ENCODE data around the gene IGF2R.

IGF2R gene

DNA sequence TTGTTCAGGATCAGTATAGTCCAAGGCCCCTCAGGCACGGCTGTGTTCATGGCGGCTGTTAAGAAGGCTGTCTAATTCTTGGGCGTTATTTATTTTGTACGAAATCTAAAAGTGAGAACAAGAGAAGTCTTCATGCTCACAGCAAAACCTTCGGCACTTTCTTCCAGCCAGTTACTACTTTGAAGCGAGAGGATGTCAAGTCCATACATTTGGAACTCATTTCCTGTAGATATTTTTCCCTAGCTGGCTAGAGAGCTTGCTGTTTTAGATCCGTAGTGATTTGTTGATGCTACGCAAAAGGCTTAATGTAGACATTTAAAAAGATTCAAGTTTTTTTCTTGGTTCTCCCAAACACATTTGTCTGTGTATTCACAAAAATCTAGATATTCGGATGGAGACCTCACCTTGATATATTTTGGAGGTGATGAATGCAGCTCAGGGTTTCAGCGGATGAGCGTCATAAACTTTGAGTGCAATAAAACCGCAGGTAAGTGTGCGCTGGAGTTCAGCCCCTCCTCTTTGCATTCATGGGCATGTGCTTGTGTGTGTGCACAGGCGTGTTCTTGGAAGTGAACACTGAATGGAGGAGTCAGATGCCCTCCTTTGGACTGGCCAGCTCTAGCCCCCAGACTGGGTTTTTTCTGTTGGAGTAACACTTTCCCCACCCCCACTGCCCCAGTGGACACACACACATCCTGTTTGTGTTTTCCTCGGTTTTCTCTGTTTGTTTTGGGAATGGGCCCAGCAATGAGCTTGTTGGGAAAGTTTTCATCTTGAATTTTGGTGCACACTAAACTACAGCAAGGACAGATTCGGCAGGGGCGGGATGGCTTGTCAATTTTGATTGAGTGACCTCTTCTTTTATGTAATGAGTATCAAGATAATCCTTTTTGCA, 65.4 kb downstream of the IGF2R start:
- no peak for TF ChIP-seq EZH2 (IDR thresholded peaks at IDR 0.05; ENCODE audit: borderline replicate concordance, low read depth, low read length, severe bottlenecking)
- TF ChIP-seq, protein P1, sequence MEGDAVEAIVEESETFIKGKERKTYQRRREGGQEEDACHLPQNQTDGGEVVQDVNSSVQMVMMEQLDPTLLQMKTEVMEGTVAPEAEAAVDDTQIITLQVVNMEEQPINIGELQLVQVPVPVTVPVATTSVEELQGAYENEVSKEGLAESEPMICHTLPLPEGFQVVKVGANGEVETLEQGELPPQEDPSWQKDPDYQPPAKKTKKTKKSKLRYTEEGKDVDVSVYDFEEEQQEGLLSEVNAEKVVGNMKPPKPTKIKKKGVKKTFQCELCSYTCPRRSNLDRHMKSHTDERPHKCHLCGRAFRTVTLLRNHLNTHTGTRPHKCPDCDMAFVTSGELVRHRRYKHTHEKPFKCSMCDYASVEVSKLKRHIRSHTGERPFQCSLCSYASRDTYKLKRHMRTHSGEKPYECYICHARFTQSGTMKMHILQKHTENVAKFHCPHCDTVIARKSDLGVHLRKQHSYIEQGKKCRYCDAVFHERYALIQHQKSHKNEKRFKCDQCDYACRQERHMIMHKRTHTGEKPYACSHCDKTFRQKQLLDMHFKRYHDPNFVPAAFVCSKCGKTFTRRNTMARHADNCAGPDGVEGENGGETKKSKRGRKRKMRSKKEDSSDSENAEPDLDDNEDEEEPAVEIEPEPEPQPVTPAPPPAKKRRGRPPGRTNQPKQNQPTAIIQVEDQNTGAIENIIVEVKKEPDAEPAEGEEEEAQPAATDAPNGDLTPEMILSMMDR (IDR thresholded peaks at IDR 0.05; ENCODE audit: borderline replicate concordance, extremely low read depth, low read length, poor library complexity, severe bottlenecking): no peak
- Histone ChIP-seq H3K4me3 (ENCODE audit: low read depth in 1 of 2, low read length in 2 of 2) (no peak overlapping the region), H3K36me3 (ENCODE audit: insufficient read depth, low read length) (peaks cover 87% of the 10 kb centered on the region), H2AFZ (ENCODE audit: low read depth, low read length) (no peak overlapping the region), H4K20me1 (ENCODE audit: insufficient read depth, low read length) (peaks cover 20% of the 10 kb centered on the region), H3K27me3 (ENCODE audit: insufficient read depth, low read length, poor library complexity) (no peaks in the 10 kb centered on the region), H3K9me3 (ENCODE audit: insufficient read depth, low read length, severe bottlenecking) (no peaks in the 10 kb centered on the region), H3K4me1 (ENCODE audit: insufficient read depth, low read length) (peaks cover 22% of the 10 kb centered on the region), H3K79me2 (ENCODE audit: insufficient read depth, low read length) (peaks cover 49% of the 10 kb centered on the region), H3K4me2 (ENCODE audit: insufficient read depth, low read length) (no peak overlapping the region), H3K9ac (ENCODE audit: low read depth, low read length) (no peak overlapping the region), H3K27ac (ENCODE audit: low read length) (no peak overlapping the region; the same call in 1 of the 2 replicates)
- no peak for ATAC-seq (ENCODE audit: insufficient read depth, low read depth)
- DNase-seq: no peak

DNA sequence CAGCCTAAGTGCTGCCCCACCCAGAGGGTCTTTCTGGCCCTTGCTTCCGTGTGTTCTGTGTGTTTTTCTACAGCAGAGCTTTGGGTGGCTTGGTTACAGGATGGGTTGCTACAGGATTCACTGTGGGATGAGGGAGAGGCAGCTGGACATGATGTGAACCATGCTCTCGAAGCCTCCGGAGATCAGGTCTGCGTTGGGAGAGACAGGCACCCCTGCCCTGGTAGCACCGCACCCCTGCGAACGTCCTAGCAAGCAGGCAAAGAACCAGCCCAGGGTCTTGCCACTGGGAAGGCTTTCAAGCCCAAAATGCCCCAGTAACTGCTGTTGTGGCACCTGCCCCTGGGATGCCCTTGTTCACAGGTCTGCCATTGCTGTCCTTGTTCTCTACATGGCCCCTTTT, 66.4 kb downstream of the IGF2R start:
- H3K9ac ChIP-seq (ENCODE audit: low read depth, low read length): no peak overlapping the region
- H3K27ac ChIP-seq (ENCODE audit: low read length): peak overlapping the region; percentile 3; the same call in 1 of the 2 replicates
- peaks cover 13% of the 10 kb centered on the region for H3K4me1 ChIP-seq (ENCODE audit: insufficient read depth, low read length)
- peaks cover 91% of the 10 kb centered on the region for H3K36me3 ChIP-seq (ENCODE audit: insufficient read depth, low read length)
- H3K4me2 ChIP-seq (ENCODE audit: insufficient read depth, low read length): no peak overlapping the region
- TF ChIP-seq, protein P1 (IDR thresholded peaks at IDR 0.05; ENCODE audit: borderline replicate concordance, extremely low read depth, low read length, poor library complexity, severe bottlenecking): no peak
- no peak for TF ChIP-seq EZH2 (IDR thresholded peaks at IDR 0.05; ENCODE audit: borderline replicate concordance, low read depth, low read length, severe bottlenecking)
- no peaks in the 10 kb centered on the region for H3K27me3 ChIP-seq (ENCODE audit: insufficient read depth, low read length, poor library complexity)
- no peak overlapping the region for H3K4me3 ChIP-seq (ENCODE audit: low read depth in 1 of 2, low read length in 2 of 2)
- DNase-seq: no peak
- H4K20me1 ChIP-seq (ENCODE audit: insufficient read depth, low read length): peaks cover 20% of the 10 kb centered on the region
- no peak overlapping the region for H2AFZ ChIP-seq (ENCODE audit: low read depth, low read length)
- no peaks in the 10 kb centered on the region for H3K9me3 ChIP-seq (ENCODE audit: insufficient read depth, low read length, severe bottlenecking)
- H3K79me2 ChIP-seq (ENCODE audit: insufficient read depth, low read length): peaks cover 48% of the 10 kb centered on the region
- ATAC-seq (ENCODE audit: insufficient read depth, low read depth): no peak

DNA sequence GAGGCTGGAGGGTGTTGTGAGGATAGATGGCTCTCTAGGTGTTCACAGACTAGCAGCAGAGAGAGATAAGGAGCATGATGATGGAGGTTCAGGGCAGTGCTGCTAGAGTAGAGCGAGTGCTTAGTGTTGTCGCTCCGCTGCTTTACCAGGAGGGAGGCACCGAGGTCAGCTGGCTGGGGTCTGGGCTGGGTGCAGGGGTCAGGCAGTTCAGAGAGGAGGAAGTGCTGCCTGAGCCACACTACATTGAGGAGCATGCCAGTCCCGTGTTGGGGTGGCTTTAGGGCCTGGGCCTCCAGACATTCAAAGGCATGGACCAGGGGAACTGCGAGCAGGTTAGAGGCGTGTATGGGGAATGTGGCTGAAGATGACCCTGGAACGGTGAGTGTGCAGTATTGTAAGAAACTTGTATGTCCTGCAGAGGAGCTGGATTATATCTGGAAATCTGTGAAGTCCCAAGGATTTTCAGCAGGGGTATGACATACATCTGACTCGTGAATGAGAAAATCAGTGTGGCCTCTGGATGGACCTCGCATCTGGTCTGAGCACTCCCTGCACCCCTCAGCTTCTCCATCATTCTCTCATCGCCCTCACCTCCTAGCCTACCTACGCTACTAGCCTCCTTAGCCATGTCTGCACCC, 66.9 kb downstream of the IGF2R start:
- TF ChIP-seq, protein P1 (IDR thresholded peaks at IDR 0.05; ENCODE audit: borderline replicate concordance, extremely low read depth, low read length, poor library complexity, severe bottlenecking): no peak
- TF ChIP-seq EZH2 (IDR thresholded peaks at IDR 0.05; ENCODE audit: borderline replicate concordance, low read depth, low read length, severe bottlenecking): no peak
- H3K27me3 ChIP-seq (ENCODE audit: insufficient read depth, low read length, poor library complexity): no peaks in the 10 kb centered on the region
- no peak overlapping the region for H2AFZ ChIP-seq (ENCODE audit: low read depth, low read length)
- H4K20me1 ChIP-seq (ENCODE audit: insufficient read depth, low read length): peaks cover 20% of the 10 kb centered on the region
- H3K4me1 ChIP-seq (ENCODE audit: insufficient read depth, low read length): peaks cover 7% of the 10 kb centered on the region
- no peak overlapping the region for H3K9ac ChIP-seq (ENCODE audit: low read depth, low read length)
- H3K9me3 ChIP-seq (ENCODE audit: insufficient read depth, low read length, severe bottlenecking): no peaks in the 10 kb centered on the region
- no peak for ATAC-seq (ENCODE audit: insufficient read depth, low read depth)
- peak overlapping the region; percentile 3; the same call in 1 of the 2 replicates for H3K27ac ChIP-seq (ENCODE audit: low read length)
- peaks cover 44% of the 10 kb centered on the region for H3K79me2 ChIP-seq (ENCODE audit: insufficient read depth, low read length)
- no peak overlapping the region for H3K4me3 ChIP-seq (ENCODE audit: low read depth in 1 of 2, low read length in 2 of 2)
- no peak for DNase-seq
- H3K36me3 ChIP-seq (ENCODE audit: insufficient read depth, low read length): peaks cover 95% of the 10 kb centered on the region
- no peak overlapping the region for H3K4me2 ChIP-seq (ENCODE audit: insufficient read depth, low read length)
